HEK293T (cell line): ENCODE measurements around the gene XRCC6.

Source experiments
- ARNT ChIP-seq: fragments of 450-650 bp; IDR thresholded peaks from 2 replicates; pipeline ENCODE4 v1.6.1; 2017; ENCODE audit warnings: mild to moderate bottlenecking
- BHLHE40 ChIP-seq: fragments of 450-650 bp; IDR thresholded peaks from 2 replicates; pipeline ENCODE4 v1.6.1; 2016; ENCODE audit warnings: mild to moderate bottlenecking, moderate library complexity, borderline replicate concordance
- CTBP1 ChIP-seq: fragments of 450-650 bp; IDR thresholded peaks from 2 replicates; pipeline ENCODE4 v1.6.1; 2016; ENCODE audit warnings: borderline replicate concordance
- FOXA1 ChIP-seq: fragments of 450-650 bp; IDR thresholded peaks from 2 replicates; pipeline ENCODE4 v1.6.1; 2016; ENCODE audit warnings: mild to moderate bottlenecking
- FOXK2 ChIP-seq: fragments of 450-650 bp; IDR thresholded peaks from 2 replicates; pipeline ENCODE4 v1.6.1; 2016; ENCODE audit warnings: mild to moderate bottlenecking
- FOXM1 ChIP-seq: fragments of 450-650 bp; IDR thresholded peaks from 2 replicates; pipeline ENCODE4 v1.6.1; 2017; ENCODE audit warnings: mild to moderate bottlenecking, borderline replicate concordance
- PKNOX1 ChIP-seq: fragments of 450-650 bp; IDR thresholded peaks from 2 replicates; pipeline ENCODE4 v1.6.1; 2016
- SP1 ChIP-seq: fragments of 450-650 bp; IDR thresholded peaks from 2 replicates; pipeline ENCODE4 v1.6.1; 2017
- TARDBP ChIP-seq: fragments of 450-650 bp; IDR thresholded peaks from 2 replicates; pipeline ENCODE4 v1.6.1; 2016

- TF ChIP-seq SP1 (no peak), BHLHE40 (no peak), FOXK2 (no peak), CTBP1 (no peak), ARNT (no peak), FOXA1 (no peak), PKNOX1 (no peak), TARDBP (no peak), FOXM1 (no peak)
These were observed 44.2 kb upstream of the XRCC6 start for GRCh38 chr22:41576877-41577276.
